Inflammatory macrophage treated with lipopolysaccharide for 1 hour (primary cell): ENCODE data around the gene NEK6.

ENCODE experiments used
- DNase-seq, 2 donors: peaks; one replicate each; pipeline ENCODE4 v3.0.0-alpha.2; 2020 to 2022

Gene NEK6

GRCh38 chr9:124298646-124299235 is 41.0 kb downstream of the NEK6 start:
- no peak for DNase-seq

- DNase-seq: no peak
Observed at GRCh38 chr9:124299515-124300090, 41.9 kb downstream of the NEK6 start.

GRCh38 chr9:124300312-124300711 is 42.6 kb downstream of the NEK6 start:
- DNase-seq: no peak

- no peak for DNase-seq
Observed at GRCh38 chr9:124302921-124303320, 45.2 kb downstream of the NEK6 start.

- DNase-seq: no peak
Observed at GRCh38 chr9:124303762-124304161, 46.0 kb downstream of the NEK6 start.

GRCh38 chr9:124304285-124304684 is 46.5 kb downstream of the NEK6 start:
- no peak for DNase-seq

- peak; percentile 69 to 75 for DNase-seq
Observed at GRCh38 chr9:124306098-124306735, 48.5 kb downstream of the NEK6 start.

GRCh38 chr9:124307379-124308030 is 49.8 kb downstream of the NEK6 start:
- no peak for DNase-seq

- DNase-seq: no peak
Observed at GRCh38 chr9:124308606-124309491, 51.1 kb downstream of the NEK6 start.

- DNase-seq: no peak
Observed at GRCh38 chr9:124309667-124310084, 51.9 kb downstream of the NEK6 start.

- no peak for DNase-seq
Observed at GRCh38 chr9:124311283-124311682, 53.5 kb downstream of the NEK6 start.

GRCh38 chr9:124312290-124313265 is 54.8 kb downstream of the NEK6 start:
- DNase-seq: no peak

- DNase-seq: no peak
Observed at GRCh38 chr9:124313940-124314339, 56.2 kb downstream of the NEK6 start.

GRCh38 chr9:124315882-124316281 is 58.1 kb downstream of the NEK6 start:
- DNase-seq: no peak

- DNase-seq: peak; percentile 42 to 73
Observed at GRCh38 chr9:124320062-124320973, 62.6 kb downstream of the NEK6 start.

GRCh38 chr9:124321416-124321815 is 63.7 kb downstream of the NEK6 start:
- DNase-seq: no peak

GRCh38 chr9:124321935-124322334 is 64.2 kb downstream of the NEK6 start:
- peak in 1 of 2 donors; percentile 27 for DNase-seq

- peak in 1 of 2 donors; percentile 18 for DNase-seq
Observed at GRCh38 chr9:124322618-124323432, 65.1 kb downstream of the NEK6 start.

GRCh38 chr9:124323904-124324303 is 66.2 kb downstream of the NEK6 start:
- DNase-seq: no peak

- no peak for DNase-seq
Observed at GRCh38 chr9:124325816-124326215, 68.1 kb downstream of the NEK6 start.
